Measurements from ENCODE around the gene OAS3.

DNA sequence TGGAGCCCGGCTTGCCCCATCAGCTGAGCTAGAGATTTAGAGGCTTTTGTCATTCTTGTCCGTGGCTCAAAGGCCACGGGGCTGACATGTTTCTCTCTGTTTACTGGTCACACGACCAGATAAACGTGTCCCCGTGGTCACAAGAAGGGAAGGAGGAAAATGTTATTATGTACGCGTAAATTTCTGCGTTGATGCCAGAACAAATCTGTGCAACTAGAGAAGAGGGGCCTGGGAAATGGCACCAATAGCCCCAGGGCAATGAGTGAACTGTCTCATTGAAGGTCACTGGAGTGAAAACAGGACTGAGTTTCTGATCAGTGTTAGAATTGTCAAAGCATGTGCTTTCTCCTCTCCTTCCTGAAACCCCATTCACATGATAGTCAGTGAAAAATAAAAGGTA, 65.4 kb downstream of the OAS3 start:
- TF ChIP-seq, protein P1, sequence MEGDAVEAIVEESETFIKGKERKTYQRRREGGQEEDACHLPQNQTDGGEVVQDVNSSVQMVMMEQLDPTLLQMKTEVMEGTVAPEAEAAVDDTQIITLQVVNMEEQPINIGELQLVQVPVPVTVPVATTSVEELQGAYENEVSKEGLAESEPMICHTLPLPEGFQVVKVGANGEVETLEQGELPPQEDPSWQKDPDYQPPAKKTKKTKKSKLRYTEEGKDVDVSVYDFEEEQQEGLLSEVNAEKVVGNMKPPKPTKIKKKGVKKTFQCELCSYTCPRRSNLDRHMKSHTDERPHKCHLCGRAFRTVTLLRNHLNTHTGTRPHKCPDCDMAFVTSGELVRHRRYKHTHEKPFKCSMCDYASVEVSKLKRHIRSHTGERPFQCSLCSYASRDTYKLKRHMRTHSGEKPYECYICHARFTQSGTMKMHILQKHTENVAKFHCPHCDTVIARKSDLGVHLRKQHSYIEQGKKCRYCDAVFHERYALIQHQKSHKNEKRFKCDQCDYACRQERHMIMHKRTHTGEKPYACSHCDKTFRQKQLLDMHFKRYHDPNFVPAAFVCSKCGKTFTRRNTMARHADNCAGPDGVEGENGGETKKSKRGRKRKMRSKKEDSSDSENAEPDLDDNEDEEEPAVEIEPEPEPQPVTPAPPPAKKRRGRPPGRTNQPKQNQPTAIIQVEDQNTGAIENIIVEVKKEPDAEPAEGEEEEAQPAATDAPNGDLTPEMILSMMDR (IDR thresholded peaks at IDR 0.05), result no peak
- no peak for TF ChIP-seq POLR2A (IDR thresholded peaks at IDR 0.05)

All from testis (tissue), 2 donors.